ENCODE data around the gene REELD1. TPM values are rescaled to one million over a fixed set of nuclear protein-coding genes. Genes with fewer than 3 reads are reported as not detected.
A peak's percentile ranks its signal among the peaks of the same experiment; 100 is the strongest.

The REELD1 gene
- total and polyA plus RNA-seq, 2 donors (not counting 1 experiment from before 2014, with no cell fraction given), result not detected

DNA sequence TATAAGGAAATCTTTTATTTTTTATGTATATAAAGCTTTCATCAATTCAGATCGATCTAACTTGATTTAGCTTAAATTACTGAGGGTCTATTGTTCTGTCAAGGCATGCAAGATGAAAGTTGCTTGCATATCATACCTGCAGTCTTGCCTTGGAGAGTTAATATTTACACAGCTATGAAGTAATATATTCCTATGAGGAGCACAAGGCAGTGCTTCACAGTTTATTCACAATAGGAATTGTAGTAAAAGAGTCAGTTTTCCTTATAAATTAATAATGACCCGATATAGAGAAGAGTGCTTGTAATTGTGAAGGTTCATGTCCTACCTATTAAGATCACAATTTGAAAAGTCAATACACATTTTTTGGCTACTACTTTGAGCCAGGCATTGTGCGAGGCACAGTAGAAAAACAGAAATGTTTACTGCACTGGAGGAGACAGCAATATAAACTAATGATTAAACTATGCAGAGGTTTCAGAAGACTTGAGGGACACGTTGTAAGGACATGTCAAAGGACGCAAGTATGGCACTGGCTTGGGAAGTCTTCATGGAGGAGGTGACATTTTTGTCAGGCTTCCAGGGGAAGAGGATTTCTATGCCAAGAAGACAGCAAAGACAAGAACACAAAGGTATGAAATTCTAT is 38.8 kb downstream of the REELD1 start:
- Histone ChIP-seq H3K36me3 (ENCODE audit: control insufficient read depth, insufficient read depth, low read length) (no peaks in the 10 kb centered on the region), H2AFZ (ENCODE audit: low read length) (no peak overlapping the region), H4K20me1 (ENCODE audit: control insufficient read depth, extremely low read depth, insufficient read depth, low read length) (no peaks in the 10 kb centered on the region), H3K4me3 (replicated peaks in 1 of 4; ENCODE audit: control extremely low read depth in 1 of 4, insufficient read depth in 1 of 4, low read depth in 3 of 4, low read length in 4 of 4) (no peak overlapping the region), H3K9me3 (ENCODE audit: control insufficient read depth, insufficient read depth, low read depth, low read length) (no peaks in the 10 kb centered on the region), H3K79me2 (ENCODE audit: control insufficient read depth, insufficient read depth, low read length) (no peaks in the 10 kb centered on the region), H3K27me3 (ENCODE audit: control insufficient read depth, insufficient read depth, low read length) (no peaks in the 10 kb centered on the region), H3K9ac (ENCODE audit: insufficient read depth, low read length) (no peak overlapping the region), H3K27ac (ENCODE audit: insufficient read depth, low read length) (no peak overlapping the region), H3K4me2 (ENCODE audit: extremely low read depth, insufficient read depth, low read length) (no peak overlapping the region), H3K4me1 (ENCODE audit: control insufficient read depth, extremely low read depth, insufficient read depth, low read length) (peaks cover 7% of the 10 kb centered on the region)
- DNase-seq (ENCODE audit: low read depth in 2 of 2), result no peak
- no peak for TF ChIP-seq EZH2 (IDR thresholded peaks at IDR 0.05; ENCODE audit: low read length, missing control alignments)
- TF ChIP-seq CTCF (conservative IDR thresholded peaks at IDR 0.05 in 1 of 2, IDR thresholded peaks at IDR 0.05 in 1 of 2; ENCODE audit: low read depth in 1 of 2, low read length in 2 of 2), result no peak

- Histone ChIP-seq H3K9me3 (ENCODE audit: control insufficient read depth, insufficient read depth, low read depth, low read length) (no peaks in the 10 kb centered on the region), H3K27ac (ENCODE audit: insufficient read depth, low read length) (no peak overlapping the region), H3K4me2 (ENCODE audit: extremely low read depth, insufficient read depth, low read length) (no peak overlapping the region), H3K79me2 (ENCODE audit: control insufficient read depth, insufficient read depth, low read length) (no peaks in the 10 kb centered on the region), H3K36me3 (ENCODE audit: control insufficient read depth, insufficient read depth, low read length) (no peaks in the 10 kb centered on the region), H3K9ac (ENCODE audit: insufficient read depth, low read length) (no peak overlapping the region), H2AFZ (ENCODE audit: low read length) (no peak overlapping the region), H3K4me1 (ENCODE audit: control insufficient read depth, extremely low read depth, insufficient read depth, low read length) (peaks cover 7% of the 10 kb centered on the region), H3K27me3 (ENCODE audit: control insufficient read depth, insufficient read depth, low read length) (no peaks in the 10 kb centered on the region), H4K20me1 (ENCODE audit: control insufficient read depth, extremely low read depth, insufficient read depth, low read length) (no peaks in the 10 kb centered on the region), H3K4me3 (replicated peaks in 1 of 4; ENCODE audit: control extremely low read depth in 1 of 4, insufficient read depth in 1 of 4, low read depth in 3 of 4, low read length in 4 of 4) (no peak overlapping the region)
- peak; percentile 21 to 84 for DNase-seq (ENCODE audit: low read depth in 2 of 2)
- TF ChIP-seq EZH2 (IDR thresholded peaks at IDR 0.05; ENCODE audit: low read length, missing control alignments) (no peak), CTCF (conservative IDR thresholded peaks at IDR 0.05 in 1 of 2, IDR thresholded peaks at IDR 0.05 in 1 of 2; ENCODE audit: low read depth in 1 of 2, low read length in 2 of 2) (peak in 1 of 2 donors; percentile 6)
Measured at GRCh38 chr4:146255463-146255862, 41.1 kb downstream of the REELD1 start.

GRCh38 chr4:146255874-146256273 is 41.5 kb downstream of the REELD1 start:
- H3K27ac ChIP-seq (ENCODE audit: insufficient read depth, low read length), result peak overlapping the region; percentile 28
- peak overlapping the region; percentile 65 for H3K4me2 ChIP-seq (ENCODE audit: extremely low read depth, insufficient read depth, low read length)

More at GRCh38 chr4:146255874-146256273, 41.5 kb downstream of the REELD1 start:
- H4K20me1 ChIP-seq (ENCODE audit: control insufficient read depth, extremely low read depth, insufficient read depth, low read length), result no peaks in the 10 kb centered on the region
- no peaks in the 10 kb centered on the region for H3K27me3 ChIP-seq (ENCODE audit: control insufficient read depth, insufficient read depth, low read length)
- H3K4me3 ChIP-seq (replicated peaks in 1 of 4; ENCODE audit: control extremely low read depth in 1 of 4, insufficient read depth in 1 of 4, low read depth in 3 of 4, low read length in 4 of 4), result no peak overlapping the region
- H3K4me1 ChIP-seq (ENCODE audit: control insufficient read depth, extremely low read depth, insufficient read depth, low read length), result peaks cover 7% of the 10 kb centered on the region
- peak; percentile 14 to 94 for DNase-seq (ENCODE audit: low read depth in 2 of 2)
- TF ChIP-seq CTCF (conservative IDR thresholded peaks at IDR 0.05 in 1 of 2, IDR thresholded peaks at IDR 0.05 in 1 of 2; ENCODE audit: low read depth in 1 of 2, low read length in 2 of 2), result no peak
- no peak overlapping the region for H3K9ac ChIP-seq (ENCODE audit: insufficient read depth, low read length)
- H3K79me2 ChIP-seq (ENCODE audit: control insufficient read depth, insufficient read depth, low read length), result no peaks in the 10 kb centered on the region
- H2AFZ ChIP-seq (ENCODE audit: low read length), result no peak overlapping the region
- no peaks in the 10 kb centered on the region for H3K9me3 ChIP-seq (ENCODE audit: control insufficient read depth, insufficient read depth, low read depth, low read length)
- H3K36me3 ChIP-seq (ENCODE audit: control insufficient read depth, insufficient read depth, low read length), result no peaks in the 10 kb centered on the region
